ENCODE measurements around the gene PRIM2.
"Not testable (repeated sequence)": the region's sequence is repeated elsewhere in the genome, so short reads cannot be mapped to it uniquely, and the experiment has no call there.

Gene PRIM2

DNA sequence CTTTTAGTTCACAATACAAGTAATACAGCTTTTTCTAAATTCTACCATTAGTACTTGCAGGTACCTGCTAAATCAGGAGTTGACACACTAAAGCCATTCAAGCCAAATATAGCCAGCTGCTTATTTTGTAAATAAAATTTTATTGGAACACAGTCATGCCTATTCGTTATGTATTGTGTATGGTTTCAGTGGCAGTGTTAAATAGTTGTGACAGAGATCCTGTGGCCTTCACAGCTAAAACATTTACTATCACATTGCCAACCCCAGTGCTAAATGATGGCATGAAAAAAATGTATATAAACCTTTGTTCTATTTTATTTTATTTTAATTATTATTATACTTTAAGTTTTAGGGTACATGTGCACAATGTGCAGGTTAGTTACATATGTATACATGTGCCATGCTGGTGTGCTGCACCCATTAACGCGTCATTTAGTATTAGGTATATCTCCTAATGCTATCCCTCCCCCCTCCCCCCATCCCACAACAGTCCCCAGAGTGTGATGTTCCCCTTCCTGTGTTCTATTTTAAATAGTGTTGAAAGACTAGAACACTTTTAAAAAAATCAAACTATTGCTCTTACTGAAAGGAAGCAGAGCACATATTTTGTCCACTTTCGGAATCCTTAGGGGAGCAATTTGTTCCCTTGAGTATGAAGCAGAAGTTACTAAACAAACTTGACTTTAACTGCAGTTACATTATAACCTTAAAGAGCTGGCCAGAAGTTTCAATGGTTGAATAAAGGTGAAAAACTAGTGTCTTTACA lies 115.7 kb downstream of the PRIM2 start:
- peak; percentile 44 for DNase-seq (ENCODE audit: low read depth)
- H3K27me3 ChIP-seq (replicated peaks; ENCODE audit: control insufficient read depth, insufficient read depth, low read length), result no peaks in the 10 kb centered on the region
- peak overlapping the region; percentile 29 for H3K4me3 ChIP-seq (ENCODE audit: low read length)
- H3K4me1 ChIP-seq (ENCODE audit: control insufficient read depth, insufficient read depth, low read length), result peaks cover 44% of the 10 kb centered on the region
- peak overlapping the region; percentile 85 for H3K9ac ChIP-seq (ENCODE audit: low read length)
- no peaks in the 10 kb centered on the region for H3K9me3 ChIP-seq (ENCODE audit: control insufficient read depth, low read length)
- no peaks in the 10 kb centered on the region for H3K36me3 ChIP-seq (ENCODE audit: control insufficient read depth, insufficient read depth, low read length, severe bottlenecking)

DNA sequence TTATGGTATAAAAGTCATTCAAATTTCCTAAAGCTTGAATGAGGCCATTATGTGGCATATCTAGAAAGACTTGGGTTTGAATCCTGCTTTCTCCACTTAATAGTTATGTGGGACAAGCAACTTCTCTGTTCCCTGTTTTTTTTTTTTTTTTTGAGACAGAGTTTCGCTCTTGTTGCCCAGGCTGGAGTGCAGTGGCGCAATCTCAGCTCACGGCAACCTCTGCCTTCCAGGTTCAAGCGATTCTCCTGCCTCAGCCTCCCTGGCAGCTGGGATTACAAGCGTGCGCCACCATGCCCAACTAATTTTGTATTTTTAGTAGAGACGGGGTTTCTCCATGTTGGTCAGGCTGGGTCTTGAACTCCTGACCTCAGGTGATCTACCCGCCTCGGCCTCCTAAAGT lies 116.4 kb downstream of the PRIM2 start:
- H3K9me3 ChIP-seq (ENCODE audit: control insufficient read depth, low read length); H3K36me3 ChIP-seq (ENCODE audit: control insufficient read depth, insufficient read depth, low read length, severe bottlenecking); H3K27me3 ChIP-seq (replicated peaks; ENCODE audit: control insufficient read depth, insufficient read depth, low read length); H3K4me3 ChIP-seq (ENCODE audit: low read length); DNase-seq (ENCODE audit: low read depth): not testable (repeated sequence)
- Histone ChIP-seq H3K9ac (ENCODE audit: low read length) (peak overlapping the region; percentile 79), H3K4me1 (ENCODE audit: control insufficient read depth, insufficient read depth, low read length) (peaks cover 44% of the 10 kb centered on the region)

DNA sequence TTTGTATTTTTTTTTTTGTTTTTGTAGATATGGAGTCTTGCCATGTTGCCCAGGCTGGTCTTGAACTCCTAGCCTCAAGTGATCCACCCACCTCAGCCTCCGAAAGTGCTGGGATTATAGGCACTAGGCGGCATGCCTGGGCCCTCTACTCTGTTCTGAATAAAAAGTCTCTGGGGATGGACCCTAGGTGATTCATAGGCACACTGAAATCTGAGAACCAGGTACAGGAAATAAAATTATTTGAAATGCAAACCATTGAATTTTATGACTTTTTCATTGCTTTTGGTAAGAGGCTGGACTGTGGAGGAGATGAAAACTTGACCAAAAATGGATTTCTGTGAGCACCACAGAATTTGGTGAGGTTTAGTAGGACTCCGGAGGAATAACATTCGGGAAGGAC lies 117.5 kb downstream of the PRIM2 start:
- H3K27me3 ChIP-seq (replicated peaks; ENCODE audit: control insufficient read depth, insufficient read depth, low read length), result no peaks in the 10 kb centered on the region
- no peak overlapping the region for H3K4me3 ChIP-seq (ENCODE audit: low read length)
- H3K4me1 ChIP-seq (ENCODE audit: control insufficient read depth, insufficient read depth, low read length), result peaks cover 44% of the 10 kb centered on the region
- no peaks in the 10 kb centered on the region for H3K36me3 ChIP-seq (ENCODE audit: control insufficient read depth, insufficient read depth, low read length, severe bottlenecking)
- H3K9me3 ChIP-seq (ENCODE audit: control insufficient read depth, low read length), result no peaks in the 10 kb centered on the region
- peak overlapping the region; percentile 79 for H3K9ac ChIP-seq (ENCODE audit: low read length)
- no peak for DNase-seq (ENCODE audit: low read depth)

DNA sequence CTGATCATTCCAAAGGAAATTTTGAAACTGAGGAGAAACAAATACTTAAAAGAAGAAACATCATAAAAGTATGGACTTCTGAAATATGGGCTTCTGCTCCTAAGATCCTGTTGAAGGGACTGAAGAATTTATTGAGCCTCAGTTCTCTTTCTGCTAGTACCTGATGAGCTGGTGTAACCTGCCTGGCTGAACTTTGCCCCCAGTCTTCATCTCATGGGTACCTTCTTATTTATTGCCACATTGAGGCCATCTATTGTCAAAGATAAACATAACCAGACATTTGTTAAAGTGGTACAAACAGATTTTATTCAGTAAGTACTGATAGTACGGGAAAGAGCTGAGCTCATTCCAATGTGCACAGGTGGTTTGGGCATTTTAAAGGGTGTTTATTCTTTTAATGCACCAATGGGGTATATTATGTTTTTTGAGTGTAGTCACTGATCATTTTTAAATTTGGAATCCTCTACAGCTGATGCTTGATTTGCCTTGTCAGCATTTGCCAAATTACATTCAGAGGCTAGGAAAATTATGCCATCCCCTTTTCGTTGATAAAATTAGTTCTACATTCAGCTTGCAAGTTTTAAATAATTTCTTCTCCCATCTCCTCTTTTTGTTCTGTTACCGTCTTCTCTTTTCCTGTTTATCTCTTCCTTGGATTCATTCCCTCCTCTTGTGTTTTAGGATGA lies 118.2 kb downstream of the PRIM2 start:
- Histone ChIP-seq H3K4me3 (ENCODE audit: low read length) (no peak overlapping the region), H3K9ac (ENCODE audit: low read length) (peak overlapping the region; percentile 79), H3K36me3 (ENCODE audit: control insufficient read depth, insufficient read depth, low read length, severe bottlenecking) (no peaks in the 10 kb centered on the region), H3K27me3 (replicated peaks; ENCODE audit: control insufficient read depth, insufficient read depth, low read length) (no peaks in the 10 kb centered on the region), H3K9me3 (ENCODE audit: control insufficient read depth, low read length) (no peaks in the 10 kb centered on the region), H3K4me1 (ENCODE audit: control insufficient read depth, insufficient read depth, low read length) (peaks cover 44% of the 10 kb centered on the region)
- DNase-seq (ENCODE audit: low read depth), result no peak

DNA sequence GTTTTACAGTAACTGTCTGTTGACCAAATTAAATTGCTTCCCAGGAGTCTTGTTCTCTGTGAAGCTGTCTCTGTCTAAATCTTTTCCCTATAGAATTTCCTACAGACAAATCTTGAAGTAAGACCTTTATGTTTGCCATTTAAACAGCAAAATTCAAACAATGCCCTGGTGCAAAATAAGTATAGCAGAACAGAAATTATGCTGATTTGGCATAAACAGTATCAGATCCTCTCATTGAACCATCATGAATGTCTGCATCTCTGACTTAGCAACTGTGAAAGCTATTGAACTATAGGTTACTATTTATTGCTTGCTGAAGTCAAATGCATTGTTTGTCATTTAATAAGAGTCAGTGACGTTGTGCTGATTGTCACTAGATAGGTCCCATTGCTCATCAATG lies 123.3 kb downstream of the PRIM2 start:
- not testable (repeated sequence) for H3K27me3 ChIP-seq (replicated peaks; ENCODE audit: control insufficient read depth, insufficient read depth, low read length)

DNA sequence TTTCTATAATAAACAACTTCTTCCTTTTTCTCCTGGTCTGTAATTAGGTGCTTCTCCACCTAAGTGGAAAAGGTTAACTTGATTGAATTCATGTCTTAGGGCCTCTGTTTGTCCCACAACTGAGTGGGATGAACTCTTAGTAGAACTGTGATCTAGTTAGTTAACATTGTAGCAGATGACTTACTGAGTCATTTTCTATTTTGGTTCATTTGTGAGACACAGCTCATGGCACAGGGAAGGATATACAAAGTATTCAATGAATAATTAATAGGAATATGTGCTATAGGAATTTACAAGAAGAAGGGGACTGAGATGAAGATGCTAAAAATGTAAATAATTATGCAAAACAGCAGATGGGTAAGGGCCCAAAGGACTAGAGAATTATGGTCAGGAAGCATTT lies 124.7 kb downstream of the PRIM2 start:
- not testable (repeated sequence) for H3K4me3 ChIP-seq (ENCODE audit: low read length); H3K9me3 ChIP-seq (ENCODE audit: control insufficient read depth, low read length); DNase-seq (ENCODE audit: low read depth); H3K36me3 ChIP-seq (ENCODE audit: control insufficient read depth, insufficient read depth, low read length, severe bottlenecking); H3K9ac ChIP-seq (ENCODE audit: low read length); H3K4me1 ChIP-seq (ENCODE audit: control insufficient read depth, insufficient read depth, low read length); H3K27me3 ChIP-seq (replicated peaks; ENCODE audit: control insufficient read depth, insufficient read depth, low read length)

More for the DNA sequence above, 123.3 kb downstream of the PRIM2 start:
- not testable (repeated sequence) for H3K36me3 ChIP-seq (ENCODE audit: control insufficient read depth, insufficient read depth, low read length, severe bottlenecking); H3K4me1 ChIP-seq (ENCODE audit: control insufficient read depth, insufficient read depth, low read length); H3K9me3 ChIP-seq (ENCODE audit: control insufficient read depth, low read length); H3K4me3 ChIP-seq (ENCODE audit: low read length); H3K9ac ChIP-seq (ENCODE audit: low read length); DNase-seq (ENCODE audit: low read depth)

DNA sequence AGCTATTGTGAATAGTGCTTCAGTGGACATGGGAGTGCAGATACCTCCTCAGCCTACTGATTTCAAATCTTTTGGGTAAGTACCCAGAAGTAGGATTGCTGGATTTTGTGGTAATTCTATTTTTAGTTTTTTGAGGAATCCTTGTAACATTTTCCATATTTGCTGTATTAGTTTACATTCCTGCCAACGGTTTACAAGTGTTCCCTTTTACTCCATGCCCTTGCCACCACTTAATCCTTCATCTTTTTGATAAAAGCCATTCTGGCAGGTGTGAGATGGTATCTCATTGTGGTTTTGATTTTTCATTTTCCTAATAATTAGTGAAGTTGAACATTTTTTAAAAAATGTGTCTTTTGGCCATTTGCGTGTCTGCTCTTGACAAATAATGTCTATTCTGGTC lies 125.8 kb downstream of the PRIM2 start:
- not testable (repeated sequence) for H3K27me3 ChIP-seq (replicated peaks; ENCODE audit: control insufficient read depth, insufficient read depth, low read length); DNase-seq (ENCODE audit: low read depth); H3K36me3 ChIP-seq (ENCODE audit: control insufficient read depth, insufficient read depth, low read length, severe bottlenecking); H3K4me3 ChIP-seq (ENCODE audit: low read length); H3K4me1 ChIP-seq (ENCODE audit: control insufficient read depth, insufficient read depth, low read length); H3K9me3 ChIP-seq (ENCODE audit: control insufficient read depth, low read length); H3K9ac ChIP-seq (ENCODE audit: low read length)

DNA sequence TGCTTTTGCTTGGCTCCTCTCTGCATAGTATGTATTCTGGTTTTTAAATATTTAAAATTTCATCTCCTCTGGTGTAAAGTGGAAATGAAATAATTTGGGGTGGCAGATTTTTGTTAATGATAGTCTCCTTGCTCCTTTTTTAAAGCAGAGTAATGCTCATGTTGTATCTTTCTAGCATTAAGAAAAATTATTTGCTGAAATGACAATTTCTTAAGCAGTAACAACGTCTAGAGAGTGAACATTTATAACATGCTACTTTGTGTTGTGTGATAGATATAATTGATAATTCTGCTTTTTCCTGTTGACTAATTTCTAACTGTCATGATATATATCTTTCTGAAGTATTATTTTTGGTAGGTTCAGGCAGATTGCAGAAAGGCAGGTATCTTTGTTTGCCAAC lies 127.4 kb downstream of the PRIM2 start:
- not testable (repeated sequence) for H3K9ac ChIP-seq (ENCODE audit: low read length)

DNA sequence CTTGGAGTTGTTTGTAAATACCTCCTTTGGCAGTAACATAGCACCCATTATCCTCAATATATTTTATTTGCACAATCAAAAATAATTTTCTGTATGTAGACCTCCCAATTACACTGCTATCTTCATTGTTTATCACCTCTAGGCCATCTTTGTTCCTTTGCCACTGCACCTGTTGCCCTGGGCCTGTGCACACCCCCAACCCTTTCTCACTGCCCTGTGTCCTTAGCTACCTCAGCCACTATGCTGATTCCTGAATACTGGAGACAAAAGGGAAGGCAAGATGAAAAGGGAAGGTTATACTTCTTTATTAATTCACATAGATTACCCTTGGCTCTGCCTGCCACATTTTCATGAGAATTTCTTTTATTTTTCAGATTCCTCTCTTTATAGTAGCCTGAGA lies 127.9 kb downstream of the PRIM2 start:
- not testable (repeated sequence) for H3K4me3 ChIP-seq (ENCODE audit: low read length); H3K27me3 ChIP-seq (replicated peaks; ENCODE audit: control insufficient read depth, insufficient read depth, low read length); DNase-seq (ENCODE audit: low read depth); H3K9ac ChIP-seq (ENCODE audit: low read length); H3K9me3 ChIP-seq (ENCODE audit: control insufficient read depth, low read length); H3K36me3 ChIP-seq (ENCODE audit: control insufficient read depth, insufficient read depth, low read length, severe bottlenecking); H3K4me1 ChIP-seq (ENCODE audit: control insufficient read depth, insufficient read depth, low read length)

More for the DNA sequence above, 127.4 kb downstream of the PRIM2 start:
- H3K9me3 ChIP-seq (ENCODE audit: control insufficient read depth, low read length); H3K27me3 ChIP-seq (replicated peaks; ENCODE audit: control insufficient read depth, insufficient read depth, low read length); DNase-seq (ENCODE audit: low read depth); H3K36me3 ChIP-seq (ENCODE audit: control insufficient read depth, insufficient read depth, low read length, severe bottlenecking); H3K4me3 ChIP-seq (ENCODE audit: low read length); H3K4me1 ChIP-seq (ENCODE audit: control insufficient read depth, insufficient read depth, low read length): not testable (repeated sequence)

DNA sequence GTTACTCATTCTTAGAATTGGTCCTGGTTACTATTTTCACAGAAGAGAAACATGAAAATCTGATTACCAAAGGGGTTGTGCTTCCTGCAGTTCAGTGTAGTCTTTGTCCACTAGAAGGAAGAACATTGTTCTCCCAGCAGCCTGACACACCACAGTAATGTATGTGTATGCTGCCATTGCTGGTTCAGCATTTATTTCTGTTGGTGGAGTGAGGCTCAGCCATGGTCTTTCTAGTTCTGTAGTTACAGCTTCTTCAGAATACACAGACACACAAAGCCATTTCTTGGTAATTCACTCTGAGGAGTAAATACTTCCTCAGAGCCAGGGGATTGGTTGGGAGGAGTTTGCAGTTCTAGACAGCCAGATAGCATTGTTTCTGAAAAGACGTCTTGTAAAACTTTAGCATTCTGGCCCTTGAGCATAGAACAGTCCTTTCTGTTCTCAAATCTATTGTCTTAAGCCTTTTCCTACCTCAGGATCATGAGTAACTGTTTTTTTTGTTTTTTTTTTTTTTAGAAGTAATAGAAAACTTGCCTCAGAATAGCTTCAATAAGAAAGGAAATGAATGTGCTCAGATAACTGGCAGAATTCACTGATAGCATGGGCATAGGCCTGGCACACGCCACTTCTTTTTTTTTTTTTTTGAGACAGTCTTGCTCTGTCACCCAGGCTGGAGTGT lies 128.5 kb downstream of the PRIM2 start:
- H3K9ac ChIP-seq (ENCODE audit: low read length); H3K36me3 ChIP-seq (ENCODE audit: control insufficient read depth, insufficient read depth, low read length, severe bottlenecking); H3K4me3 ChIP-seq (ENCODE audit: low read length); H3K4me1 ChIP-seq (ENCODE audit: control insufficient read depth, insufficient read depth, low read length); H3K27me3 ChIP-seq (replicated peaks; ENCODE audit: control insufficient read depth, insufficient read depth, low read length); DNase-seq (ENCODE audit: low read depth); H3K9me3 ChIP-seq (ENCODE audit: control insufficient read depth, low read length): not testable (repeated sequence)

DNA sequence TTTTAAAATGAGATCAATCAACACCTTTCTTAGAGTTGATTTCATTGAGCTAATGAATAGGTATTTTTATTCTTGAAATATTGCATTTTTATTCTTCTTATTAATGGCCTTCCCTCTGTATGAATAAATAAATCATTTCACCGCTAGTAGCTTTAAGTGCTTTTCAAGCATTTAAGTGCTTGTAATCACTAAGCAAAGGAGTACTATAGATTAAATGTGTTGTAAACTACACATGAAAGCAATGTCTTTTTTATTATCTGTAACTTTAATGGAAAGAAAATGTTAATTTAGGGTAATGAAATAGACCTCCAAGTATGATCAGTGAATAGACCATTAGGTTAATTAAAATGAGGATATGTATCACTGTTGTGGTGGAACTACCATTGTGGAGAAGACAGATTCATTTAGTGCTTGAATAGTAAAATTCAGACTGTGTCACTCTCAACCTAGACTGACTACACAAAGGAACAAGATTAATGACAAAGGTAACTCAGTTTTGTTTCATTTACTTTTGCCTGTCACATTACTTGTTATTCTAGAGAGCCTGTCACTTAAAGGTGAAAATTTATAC lies 132.2 kb downstream of the PRIM2 start:
- not testable (repeated sequence) for H3K4me3 ChIP-seq (ENCODE audit: low read length); H3K4me1 ChIP-seq (ENCODE audit: control insufficient read depth, insufficient read depth, low read length); H3K9me3 ChIP-seq (ENCODE audit: control insufficient read depth, low read length); H3K27me3 ChIP-seq (replicated peaks; ENCODE audit: control insufficient read depth, insufficient read depth, low read length); DNase-seq (ENCODE audit: low read depth); H3K36me3 ChIP-seq (ENCODE audit: control insufficient read depth, insufficient read depth, low read length, severe bottlenecking); H3K9ac ChIP-seq (ENCODE audit: low read length)

All from adipocyte (in vitro differentiated cells).